Peyer's patch (tissue), 4 donors: ENCODE data around the gene IKZF5.

ENCODE experiments used
- CTCF ChIP-seq, 6 experiments: fragments of 450-650 bp in 4 of 6; fragments of 200-600 bp in 2 of 6; sonication (generic) in 1 of 6; IDR thresholded peaks; one replicate each; pipeline ENCODE4 v1.5.1; 2017 to 2019; ENCODE audit warnings: antibody characterized with exemption in 6 of 6, mild to moderate bottlenecking in 3 of 6, moderate library complexity in 1 of 6
- POLR2A ChIP-seq, 2 donors: fragments of 450-650 bp; IDR thresholded peaks; one replicate each; pipeline ENCODE4 v1.5.1; 2017; ENCODE audit warnings: antibody characterized with exemption in 2 of 2, mild to moderate bottlenecking in 2 of 2, moderate library complexity in 2 of 2

DNA sequence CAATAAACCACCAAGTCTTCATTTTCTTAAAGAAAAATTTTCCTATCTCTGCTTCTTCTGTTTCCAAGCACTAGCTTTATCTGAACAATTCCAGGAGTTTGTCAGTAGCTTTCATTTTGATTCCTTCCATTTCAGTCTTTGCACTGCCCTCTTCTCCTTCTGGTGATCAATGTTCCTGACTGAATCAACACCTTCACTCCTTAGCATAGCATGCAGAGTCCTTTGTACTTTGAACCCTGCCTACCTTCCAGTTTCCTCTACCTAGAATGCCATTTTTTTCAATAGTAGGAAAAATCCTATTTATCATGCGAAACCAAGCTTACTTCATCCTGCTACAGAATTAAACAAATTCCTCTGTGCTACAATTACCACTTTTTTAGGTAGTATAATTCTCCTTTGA lies 52.7 kb downstream of the IKZF5 start:
- no peak for TF ChIP-seq CTCF (IDR thresholded peaks at IDR 0.05)
- no peak for TF ChIP-seq POLR2A (IDR thresholded peaks at IDR 0.05)
